Measurements from ENCODE around the gene TMTC1.

- TF ChIP-seq CTCF (conservative IDR thresholded peaks at IDR 0.05), result no peak
- TF ChIP-seq EZH2 (IDR thresholded peaks at IDR 0.05; ENCODE audit: low read depth), result no peak
These were observed 239.2 kb downstream of the TMTC1 start for GRCh38 chr12:29544428-29545101.
